Endothelial cell of umbilical vein (primary cell): Measurements from ENCODE around the gene ZDHHC6. TPM values are rescaled to one million over a fixed set of nuclear protein-coding genes. Genes with fewer than 3 reads are reported as not detected.
A peak's percentile ranks its signal among the peaks of the same experiment; 100 is the strongest.

Source experiments
- BruUV-seq: library from RNA; stranded (reverse); fragments of 400-500 nt; replicated peaks from 2 replicates; lab custom pipeline; 2021; lab: Mats Ljungman, UMichigan
- CTCF ChIA-PET: fragments of 300-600, 350-600 bp; sonication (Branson Sonifier 250); formaldehyde crosslinking; loops from one replicate; lab custom pipeline; 2021; ENCODE audit warnings: antibody characterized with exemption, inconsistent platforms; lab: Charles Lee
- POLR2A ChIA-PET: fragments of 300-600, 350-600 bp; sonication (Branson Sonifier 250); formaldehyde crosslinking; loops from one replicate; lab custom pipeline; 2021; ENCODE audit warnings: antibody characterized with exemption, inconsistent platforms; lab: Charles Lee
- DNase-seq: peaks from one replicate; pipeline ENCODE4 v3.0.0-alpha.2; 2011; ENCODE audit warnings: low read depth, low spot score
- FAIRE-seq: peaks from 2 replicates; lab custom pipeline; 2011; peaks lifted over from hg19 to GRCh38; lab: Jason Lieb, UNC
- H2AFZ ChIP-seq: 2 replicates; pipeline ENCODE4 v1.6.0; 2012; ENCODE audit warnings: low read depth, low read length, control low read depth, inconsistent platforms
- H3K27ac ChIP-seq: 2 replicates; pipeline ENCODE4 v1.5.1; 2011; ENCODE audit warnings: low read depth, mild to moderate bottlenecking, control low read depth, low read length, moderate library complexity; ENCODE audit not compliant: insufficient read depth
- H3K27me3 ChIP-seq, 2 experiments: 2 replicates each; pipeline versions ENCODE4 v1.6.0 to v1.6.1; 2011; ENCODE audit warnings: low read length in 2 of 2, mixed read lengths in 1 of 2; ENCODE audit not compliant: control insufficient read depth in 2 of 2, insufficient read depth in 2 of 2
- H3K36me3 ChIP-seq, 2 experiments: 2 replicates in 1 of 2; 3 replicates in 1 of 2; pipeline ENCODE4 v1.5.1; 2011; ENCODE audit warnings: low read length in 2 of 2, mild to moderate bottlenecking in 1 of 2, moderate library complexity in 1 of 2; ENCODE audit not compliant: control insufficient read depth in 2 of 2, insufficient read depth in 2 of 2; ENCODE audit errors: extremely low read depth in 1 of 2
- H3K4me1 ChIP-seq: 3 replicates; pipeline ENCODE4 v1.5.1; 2011; ENCODE audit warnings: mild to moderate bottlenecking, low read length; ENCODE audit not compliant: control insufficient read depth, insufficient read depth; ENCODE audit errors: extremely low read depth
- H3K4me2 ChIP-seq: 2 replicates; pipeline ENCODE4 v1.6.1; 2011; ENCODE audit warnings: low read length, control low read depth, mixed read lengths; ENCODE audit not compliant: insufficient read depth
- H3K4me3 ChIP-seq, 3 experiments: fragments of 200-600 bp in 1 of 3; sonication (generic), shearing (Covaris generic) in 1 of 3; replicated peaks in 1 of 3; 2 replicates each; pipeline ENCODE4 v1.5.1; 2011 to 2016; ENCODE audit warnings: control low read depth in 3 of 3, low read length in 3 of 3, mild to moderate bottlenecking in 2 of 3, inconsistent platforms in 1 of 3, low read depth in 1 of 3, moderate library complexity in 1 of 3; ENCODE audit not compliant: insufficient read depth in 1 of 3
- H3K79me2 ChIP-seq: 2 replicates; pipeline ENCODE4 v1.6.0; 2012; ENCODE audit warnings: low read length, inconsistent platforms; ENCODE audit not compliant: control insufficient read depth, insufficient read depth
- H3K9ac ChIP-seq: replicated peaks from 2 replicates; pipeline ENCODE3; 2011; ENCODE audit warnings: low read length, control low read depth; ENCODE audit not compliant: insufficient read depth; ENCODE audit errors: extremely low read depth
- H3K9me1 ChIP-seq: replicated peaks from 3 replicates; pipeline ENCODE4 v1.6.0; 2011; ENCODE audit warnings: mild to moderate bottlenecking, low read length; ENCODE audit not compliant: control insufficient read depth, insufficient read depth; ENCODE audit errors: extremely low read depth
- H3K9me3 ChIP-seq: replicated peaks from 2 replicates; pipeline ENCODE4 v1.5.1; 2012; ENCODE audit warnings: low read length, inconsistent platforms; ENCODE audit not compliant: control insufficient read depth, insufficient read depth
- H4K20me1 ChIP-seq: replicated peaks from 2 replicates; pipeline ENCODE3; 2011; ENCODE audit warnings: mild to moderate bottlenecking, low read length; ENCODE audit not compliant: control insufficient read depth, insufficient read depth; ENCODE audit errors: extremely low read depth
- EZH2 ChIP-seq: IDR thresholded peaks from 2 replicates; pipeline ENCODE4 v1.6.1; 2012; ENCODE audit warnings: borderline replicate concordance, low read depth, mild to moderate bottlenecking, moderate library complexity, low read length, inconsistent platforms; ENCODE audit not compliant: severe bottlenecking
- FOS ChIP-seq: IDR thresholded peaks from 2 replicates; pipeline ENCODE4 v1.6.1; 2011; ENCODE audit warnings: mild to moderate bottlenecking, low read length, moderate library complexity, borderline replicate concordance; ENCODE audit not compliant: insufficient read depth
- JUN ChIP-seq: IDR thresholded peaks from 2 replicates; pipeline ENCODE4 v1.6.1; 2011; ENCODE audit warnings: borderline replicate concordance, low read depth; ENCODE audit not compliant: insufficient read length, insufficient read depth
- MYC ChIP-seq: IDR thresholded peaks from one replicate; pipeline ENCODE4 v1.6.1; 2011; ENCODE audit warnings: mild to moderate bottlenecking, low read depth, low read length
- POLR2A ChIP-seq: IDR thresholded peaks from 2 replicates; pipeline ENCODE4 v1.6.1; 2012; ENCODE audit warnings: low read depth, mild to moderate bottlenecking, control low read depth, low read length
- POLR2AphosphoS5 ChIP-seq: IDR thresholded peaks from 2 replicates; pipeline ENCODE4 v1.6.1; 2012; ENCODE audit warnings: low read depth, mild to moderate bottlenecking, control low read depth, low read length, moderate library complexity; ENCODE audit not compliant: insufficient read depth
- dilution Hi-C: fragments of 300-500 bp; cut with MboI; formaldehyde crosslinking; loops from one replicate; pipeline ENCODE4 v1.15.0; 2019; ENCODE audit warnings: low sequenced_read_pairs; ENCODE audit not compliant: extremely low pct_ligation_motif_present
- intact Hi-C: fragments of 100-400 bp; cut with micrococcal nuclease; formaldehyde crosslinking; loops from one replicate; pipeline ENCODE4 v1.10.0; 2022
- polyA plus RNA-seq, 4 experiments: library from polyadenylated mRNA; depleted of rRNA in 3 of 4; stranded (reverse) in 3 of 4; unstranded in 1 of 4; fragments of >200 nt; gene quantifications; 2 replicates each; pipeline versions ENCODE4 v1.2.1 to v1.2.3, GENCODE V29; 2011 to 2012; ENCODE audit warnings: missing spikeins in 1 of 4
- total RNA-seq: library from RNA; stranded (reverse); gene quantifications from 2 replicates; pipeline ENCODE4 v1.2.3, GENCODE V29; 2021
- TF ChIP-seq, protein P1 (sequence below): IDR thresholded peaks from 2 replicates; pipeline ENCODE4 v1.6.1; 2011; ENCODE audit not compliant: insufficient read depth, insufficient read length
- TF ChIP-seq, protein P2 (sequence below), 2 donors: IDR thresholded peaks; 1 replicate in 1 of 2; 2 replicates in 1 of 2; pipeline ENCODE4 v1.5.1; 2011; ENCODE audit warnings: low read length in 2 of 2, mild to moderate bottlenecking in 2 of 2, moderate library complexity in 2 of 2, control low read depth in 1 of 2, inconsistent platforms in 1 of 2, low read depth in 1 of 2; ENCODE audit not compliant: insufficient read depth in 1 of 2; ENCODE audit errors: extremely low read depth in 1 of 2

ZDHHC6 gene
- total and polyA plus RNA-seq, 2 donors (not counting 3 experiments of a cell fraction or from before 2014, with no cell fraction given), result 21.6 to 41.9 TPM

DNA sequence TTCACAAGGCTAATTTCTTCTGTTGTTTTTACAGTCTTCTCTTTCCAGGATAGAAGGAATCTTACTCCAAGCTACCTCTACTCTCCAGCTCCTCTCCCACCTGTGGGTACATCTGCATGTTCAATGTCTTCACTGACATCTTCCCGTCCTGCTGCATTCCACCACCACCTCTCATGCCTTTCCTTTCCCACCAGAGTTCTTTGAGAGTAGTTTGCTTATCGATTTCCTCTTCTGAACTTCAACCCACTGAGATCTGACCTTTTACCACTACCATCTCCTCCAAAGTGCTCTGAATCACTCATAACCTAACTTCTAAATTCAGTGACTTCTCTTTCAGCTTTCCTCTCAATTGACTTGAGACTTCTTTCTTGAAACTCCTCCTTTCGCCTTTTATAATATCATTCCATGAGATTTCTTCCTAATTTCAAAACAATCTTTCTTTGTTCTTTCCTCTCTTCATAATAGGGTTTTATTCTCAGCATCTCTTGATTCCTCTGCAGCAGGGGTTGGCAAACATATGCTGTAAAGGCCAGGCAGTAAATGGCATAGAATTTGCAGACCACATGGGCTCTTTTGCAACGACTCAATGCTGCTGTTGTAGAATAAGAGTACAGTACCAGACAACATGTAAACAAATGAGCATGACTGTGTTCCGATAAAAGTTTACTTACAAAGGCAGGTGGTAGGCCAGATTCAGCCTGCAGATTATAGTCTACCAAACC lies 50.7 kb downstream of the ZDHHC6 start:
- dilution Hi-C loops, result no loop called here
- CTCF ChIA-PET, result interaction anchor here (0.6 to 1.0 kb wide), 2 partner anchors 9 to 10 kb away, joined by 3 read pairs; no protein-coding TSS in a partner anchor
- no peak for FAIRE-seq

DNA sequence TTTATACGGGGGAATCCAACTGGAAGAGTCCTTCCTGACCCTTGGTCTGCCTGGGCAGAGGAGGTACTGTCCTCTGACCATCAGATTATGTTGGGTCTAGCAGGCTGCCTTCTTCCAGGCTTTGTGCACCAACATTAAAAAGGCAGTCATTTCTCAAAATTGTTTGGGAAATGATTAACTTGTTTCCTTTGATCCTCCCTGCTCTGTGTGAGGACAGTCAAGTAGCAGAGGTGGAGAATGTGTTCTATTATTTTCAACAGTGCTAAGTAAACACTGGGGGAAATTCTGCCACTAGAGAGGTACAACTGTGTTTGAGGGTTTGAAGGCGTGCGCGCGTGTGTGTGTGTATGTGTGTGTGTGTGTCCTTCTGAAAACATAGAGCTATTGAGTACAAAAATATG lies 52.2 kb downstream of the ZDHHC6 start:
- Histone ChIP-seq H3K4me3 (no peak overlapping the region), H4K20me1 (no peaks in the 10 kb centered on the region), H3K9me3 (no peaks in the 10 kb centered on the region), H3K9ac (no peak overlapping the region), H3K79me2 (no peaks in the 10 kb centered on the region), H2AFZ (peak overlapping the region; percentile 13), H3K9me1 (no peaks in the 10 kb centered on the region), H3K27me3 (peaks cover 3 to 7% of the 10 kb centered on the region in 2 experiments), H3K4me1 (peaks cover 14% of the 10 kb centered on the region), H3K36me3 (no peaks in the 10 kb centered on the region), H3K27ac (no peak overlapping the region), H3K4me2 (no peak overlapping the region)
- dilution Hi-C loops (no loop called here), intact Hi-C loops (no loop called here)
- TF ChIP-seq POLR2A, result no peak
- TF ChIP-seq POLR2AphosphoS5, result no peak
- TF ChIP-seq, protein P1, sequence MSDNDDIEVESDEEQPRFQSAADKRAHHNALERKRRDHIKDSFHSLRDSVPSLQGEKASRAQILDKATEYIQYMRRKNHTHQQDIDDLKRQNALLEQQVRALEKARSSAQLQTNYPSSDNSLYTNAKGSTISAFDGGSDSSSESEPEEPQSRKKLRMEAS, result no peak
- no peak for TF ChIP-seq EZH2
- no peak for TF ChIP-seq FOS
- TF ChIP-seq JUN, result no peak
- no peak for TF ChIP-seq MYC
- TF ChIP-seq, protein P2, sequence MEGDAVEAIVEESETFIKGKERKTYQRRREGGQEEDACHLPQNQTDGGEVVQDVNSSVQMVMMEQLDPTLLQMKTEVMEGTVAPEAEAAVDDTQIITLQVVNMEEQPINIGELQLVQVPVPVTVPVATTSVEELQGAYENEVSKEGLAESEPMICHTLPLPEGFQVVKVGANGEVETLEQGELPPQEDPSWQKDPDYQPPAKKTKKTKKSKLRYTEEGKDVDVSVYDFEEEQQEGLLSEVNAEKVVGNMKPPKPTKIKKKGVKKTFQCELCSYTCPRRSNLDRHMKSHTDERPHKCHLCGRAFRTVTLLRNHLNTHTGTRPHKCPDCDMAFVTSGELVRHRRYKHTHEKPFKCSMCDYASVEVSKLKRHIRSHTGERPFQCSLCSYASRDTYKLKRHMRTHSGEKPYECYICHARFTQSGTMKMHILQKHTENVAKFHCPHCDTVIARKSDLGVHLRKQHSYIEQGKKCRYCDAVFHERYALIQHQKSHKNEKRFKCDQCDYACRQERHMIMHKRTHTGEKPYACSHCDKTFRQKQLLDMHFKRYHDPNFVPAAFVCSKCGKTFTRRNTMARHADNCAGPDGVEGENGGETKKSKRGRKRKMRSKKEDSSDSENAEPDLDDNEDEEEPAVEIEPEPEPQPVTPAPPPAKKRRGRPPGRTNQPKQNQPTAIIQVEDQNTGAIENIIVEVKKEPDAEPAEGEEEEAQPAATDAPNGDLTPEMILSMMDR (IDR thresholded peaks at IDR 0.05; ENCODE audit: extremely low read depth in 1 of 2, insufficient read depth in 1 of 2, low read depth in 1 of 2, low read length in 2 of 2), result no peak
- ChIA-PET CTCF (interaction anchor here (1.0 kb wide), 1 partner anchor 11 kb away, joined by 3 read pairs; no protein-coding TSS in a partner anchor), POLR2A (no interaction called here)
- DNase-seq (no peak), FAIRE-seq (peak; percentile 12)
- no TSS peak for BruUV-seq

More for the DNA sequence above, 50.7 kb downstream of the ZDHHC6 start:
- Histone ChIP-seq H3K4me2 (no peak overlapping the region), H3K9me3 (no peaks in the 10 kb centered on the region), H3K4me3 (no peak overlapping the region), H3K79me2 (no peaks in the 10 kb centered on the region), H3K9ac (no peak overlapping the region), H3K36me3 (no peaks in the 10 kb centered on the region), H3K9me1 (no peaks in the 10 kb centered on the region), H3K4me1 (peaks cover 6% of the 10 kb centered on the region), H4K20me1 (no peaks in the 10 kb centered on the region), H3K27ac (no peak overlapping the region), H2AFZ (no peak overlapping the region), H3K27me3 (peaks cover 3 to 7% of the 10 kb centered on the region in 2 experiments)
- intact Hi-C loops, result no loop called here
- DNase-seq, result no peak
- POLR2A ChIA-PET, result no interaction called here
- BruUV-seq, result no TSS peak
- TF ChIP-seq JUN, result no peak
- no peak for TF ChIP-seq EZH2
